Measurements from ENCODE around the gene TRIM50. TPM values are rescaled to one million over a fixed set of nuclear protein-coding genes. Genes with fewer than 3 reads are reported as not detected.
"Not testable (repeated sequence)": the region's sequence is repeated elsewhere in the genome, so short reads cannot be mapped to it uniquely, and the experiment has no call there.

The TRIM50 gene
- total RNA-seq (not detected), polyA plus RNA-seq (not detected)

GRCh38 chr7:73327922-73328321 is at the start of gene TRIM50, which contains the start of gene FKBP6:
TRIM50 (minus strand) TSS chr7:73328082; CDS start chr7:73324787, 3,295 bp downstream.
FKBP6 (plus strand) TSS chr7:73328161; CDS start chr7:73328429, 268 bp downstream.
- H3K4me3 Mint-ChIP-seq; H3K27me3 Mint-ChIP-seq; H3K27ac Mint-ChIP-seq; H3K4me3 ChIP-seq (ENCODE audit: low read length); POLR2A ChIA-PET; H3K9me3 Mint-ChIP-seq; H3K36me3 ChIP-seq (ENCODE audit: insufficient read depth, low read length); DNase-seq; H3K36me3 Mint-ChIP-seq; H3K27ac ChIP-seq (ENCODE audit: low read depth, low read length); H3K27me3 ChIP-seq (ENCODE audit: insufficient read depth, low read length, poor library complexity, severe bottlenecking); H3K4me1 ChIP-seq (ENCODE audit: insufficient read depth, low read length); H3K9me3 ChIP-seq (ENCODE audit: low read length): not testable (repeated sequence)
- peaks cover 7 to 14% (median 9%) of the 10 kb centered on the region in 3 donors for H3K4me1 Mint-ChIP-seq
- CTCF ChIA-PET, result interaction anchor here (1.4 kb wide), 1 partner anchor 124 kb away, joined by 4 read pairs; no protein-coding TSS in a partner anchor

GRCh38 chr7:73376671-73377412 is 49.0 kb upstream of the TRIM50 start:
- ChIA-PET POLR2A (no interaction called here), CTCF (no interaction called here)
- no peaks in the 10 kb centered on the region for H3K36me3 ChIP-seq (ENCODE audit: insufficient read depth, low read length)
- no peak overlapping the region for H3K4me3 ChIP-seq (ENCODE audit: low read length)
- Mint-ChIP-seq H3K4me3 (no peak overlapping the region), H3K4me1 (peaks cover 0 to 1% (median 0%) of the 10 kb centered on the region in 3 donors), H3K27me3 (peaks cover 21 to 28% of the 10 kb centered on the region in 2 donors), H3K36me3 (peaks cover 0 to 5% (median 0%) of the 10 kb centered on the region in 3 donors), H3K27ac (no peak overlapping the region), H3K9me3 (peaks cover 0 to 3% (median 2%) of the 10 kb centered on the region in 5 donors)
- no peaks in the 10 kb centered on the region for H3K27me3 ChIP-seq (ENCODE audit: insufficient read depth, low read length, poor library complexity, severe bottlenecking)
- no peaks in the 10 kb centered on the region for H3K4me1 ChIP-seq (ENCODE audit: insufficient read depth, low read length)
- no peak overlapping the region for H3K27ac ChIP-seq (ENCODE audit: low read depth, low read length)
- DNase-seq, result no peak
- no peaks in the 10 kb centered on the region for H3K9me3 ChIP-seq (ENCODE audit: low read length)

GRCh38 chr7:73376262-73376661 is 48.4 kb upstream of the TRIM50 start:
- H3K4me1 Mint-ChIP-seq; DNase-seq; H3K9me3 Mint-ChIP-seq; H3K4me3 Mint-ChIP-seq; CTCF ChIA-PET; H3K4me3 ChIP-seq (ENCODE audit: low read length); H3K36me3 Mint-ChIP-seq; H3K9me3 ChIP-seq (ENCODE audit: low read length); H3K36me3 ChIP-seq (ENCODE audit: insufficient read depth, low read length); H3K27ac Mint-ChIP-seq; POLR2A ChIA-PET; H3K27ac ChIP-seq (ENCODE audit: low read depth, low read length); H3K4me1 ChIP-seq (ENCODE audit: insufficient read depth, low read length); H3K27me3 ChIP-seq (ENCODE audit: insufficient read depth, low read length, poor library complexity, severe bottlenecking): not testable (repeated sequence)
- H3K27me3 Mint-ChIP-seq, result peaks cover 16 to 27% of the 10 kb centered on the region in 2 donors

- no peaks in the 10 kb centered on the region for H3K9me3 ChIP-seq (ENCODE audit: low read length)
Measured at GRCh38 chr7:73373741-73374140, 45.9 kb upstream of the TRIM50 start.

GRCh38 chr7:73369622-73370021 is 41.7 kb upstream of the TRIM50 start:
- Histone ChIP-seq H3K9me3 (ENCODE audit: low read length) (no peaks in the 10 kb centered on the region), H3K27me3 (ENCODE audit: insufficient read depth, low read length, poor library complexity, severe bottlenecking) (no peaks in the 10 kb centered on the region), H3K36me3 (ENCODE audit: insufficient read depth, low read length) (no peaks in the 10 kb centered on the region), H3K4me1 (ENCODE audit: insufficient read depth, low read length) (no peaks in the 10 kb centered on the region), H3K27ac (ENCODE audit: low read depth, low read length) (no peak overlapping the region), H3K4me3 (ENCODE audit: low read length) (no peak overlapping the region)
- H3K27me3 Mint-ChIP-seq, result peaks cover 2 to 9% of the 10 kb centered on the region in 2 donors
- H3K36me3 Mint-ChIP-seq, result no peaks in the 10 kb centered on the region
- H3K27ac Mint-ChIP-seq, result no peak overlapping the region
- no peaks in the 10 kb centered on the region for H3K9me3 Mint-ChIP-seq
- no peaks in the 10 kb centered on the region for H3K4me1 Mint-ChIP-seq
- ChIA-PET POLR2A (no interaction called here), CTCF (no interaction called here)
- H3K4me3 Mint-ChIP-seq, result peak overlapping the region in 1 of 7 donors; percentile 6
- no peak for DNase-seq

More at GRCh38 chr7:73373741-73374140, 45.9 kb upstream of the TRIM50 start:
- Mint-ChIP-seq H3K4me1 (peaks cover 0 to 1% (median 0%) of the 10 kb centered on the region in 3 donors), H3K9me3 (no peaks in the 10 kb centered on the region), H3K4me3 (no peak overlapping the region), H3K36me3 (no peaks in the 10 kb centered on the region), H3K27ac (no peak overlapping the region), H3K27me3 (peaks cover 13 to 29% of the 10 kb centered on the region in 2 donors)
- H3K27ac ChIP-seq (ENCODE audit: low read depth, low read length), result no peak overlapping the region
- no peaks in the 10 kb centered on the region for H3K4me1 ChIP-seq (ENCODE audit: insufficient read depth, low read length)
- no peak for DNase-seq
- POLR2A ChIA-PET, result no interaction called here
- H3K27me3 ChIP-seq (ENCODE audit: insufficient read depth, low read length, poor library complexity, severe bottlenecking), result no peaks in the 10 kb centered on the region
- no peak overlapping the region for H3K4me3 ChIP-seq (ENCODE audit: low read length)
- CTCF ChIA-PET, result no interaction called here
- H3K36me3 ChIP-seq (ENCODE audit: insufficient read depth, low read length), result no peaks in the 10 kb centered on the region

GRCh38 chr7:73369009-73369408 is 41.1 kb upstream of the TRIM50 start:
- no peaks in the 10 kb centered on the region for H3K4me1 Mint-ChIP-seq
- ChIA-PET POLR2A (no interaction called here), CTCF (no interaction called here)
- no peak overlapping the region for H3K4me3 ChIP-seq (ENCODE audit: low read length)
- H3K4me3 Mint-ChIP-seq, result no peak overlapping the region
- H3K27ac ChIP-seq (ENCODE audit: low read depth, low read length), result no peak overlapping the region
- no peaks in the 10 kb centered on the region for H3K36me3 Mint-ChIP-seq
- H3K27me3 Mint-ChIP-seq, result peaks cover 2 to 8% of the 10 kb centered on the region in 2 donors
- H3K9me3 ChIP-seq (ENCODE audit: low read length), result no peaks in the 10 kb centered on the region
- H3K4me1 ChIP-seq (ENCODE audit: insufficient read depth, low read length), result no peaks in the 10 kb centered on the region
- H3K36me3 ChIP-seq (ENCODE audit: insufficient read depth, low read length), result no peaks in the 10 kb centered on the region
- H3K27ac Mint-ChIP-seq, result no peak overlapping the region
- DNase-seq, result no peak
- H3K9me3 Mint-ChIP-seq, result no peaks in the 10 kb centered on the region
- no peaks in the 10 kb centered on the region for H3K27me3 ChIP-seq (ENCODE audit: insufficient read depth, low read length, poor library complexity, severe bottlenecking)

- Mint-ChIP-seq H3K4me3 (no peak overlapping the region), H3K27me3 (peaks cover 0 to 8% of the 10 kb centered on the region in 2 donors), H3K4me1 (no peaks in the 10 kb centered on the region), H3K27ac (peak overlapping the region in 1 of 8 donors; percentile 50), H3K9me3 (no peaks in the 10 kb centered on the region), H3K36me3 (no peaks in the 10 kb centered on the region)
- Histone ChIP-seq H3K4me3 (ENCODE audit: low read length) (no peak overlapping the region), H3K9me3 (ENCODE audit: low read length) (no peaks in the 10 kb centered on the region), H3K27ac (ENCODE audit: low read depth, low read length) (no peak overlapping the region), H3K27me3 (ENCODE audit: insufficient read depth, low read length, poor library complexity, severe bottlenecking) (no peaks in the 10 kb centered on the region), H3K4me1 (ENCODE audit: insufficient read depth, low read length) (no peaks in the 10 kb centered on the region), H3K36me3 (ENCODE audit: insufficient read depth, low read length) (no peaks in the 10 kb centered on the region)
- ChIA-PET CTCF (no interaction called here), POLR2A (no interaction called here)
- DNase-seq, result no peak
Measured at GRCh38 chr7:73366990-73367389, 39.1 kb upstream of the TRIM50 start.

GRCh38 chr7:73366127-73366526 is 38.2 kb upstream of the TRIM50 start:
- POLR2A ChIA-PET, result no interaction called here

More at GRCh38 chr7:73366127-73366526, 38.2 kb upstream of the TRIM50 start:
- Histone ChIP-seq H3K36me3 (ENCODE audit: insufficient read depth, low read length) (no peaks in the 10 kb centered on the region), H3K9me3 (ENCODE audit: low read length) (no peaks in the 10 kb centered on the region), H3K27me3 (ENCODE audit: insufficient read depth, low read length, poor library complexity, severe bottlenecking) (no peaks in the 10 kb centered on the region), H3K27ac (ENCODE audit: low read depth, low read length) (no peak overlapping the region), H3K4me1 (ENCODE audit: insufficient read depth, low read length) (no peaks in the 10 kb centered on the region), H3K4me3 (ENCODE audit: low read length) (no peak overlapping the region)
- Mint-ChIP-seq H3K36me3 (no peaks in the 10 kb centered on the region), H3K9me3 (peaks cover 0 to 2% (median 0%) of the 10 kb centered on the region in 5 donors), H3K4me1 (no peaks in the 10 kb centered on the region), H3K27me3 (peaks cover 0 to 13% of the 10 kb centered on the region in 2 donors), H3K4me3 (no peak overlapping the region), H3K27ac (peak overlapping the region in 1 of 8 donors; percentile 38)
- CTCF ChIA-PET, result no interaction called here
- DNase-seq, result no peak

All from CD8-positive, alpha-beta memory T cell (primary cell).